GM18511 (cell line): ENCODE measurements around the gene SWSAP1.
A peak's percentile ranks its signal among the peaks of the same experiment; 100 is the strongest.
"Not testable (repeated sequence)": the region's sequence is repeated elsewhere in the genome, so short reads cannot be mapped to it uniquely, and the experiment has no call there.

Experiments
- ATAC-seq: cut with Tn5 transposase; IDR thresholded peaks from one replicate; pipeline ENCODE4 v1.9.1; 2021; ENCODE audit warnings: mild to moderate bottlenecking, moderate library complexity; ENCODE audit not compliant: unreplicated experiment

SWSAP1 gene

GRCh38 chr19:11374433-11375142 is at the start of gene SWSAP1:
SWSAP1 (plus strand) TSS chr19:11374666; CDS start chr19:11374681, 15 bp downstream.
- peak; percentile 89 for ATAC-seq

GRCh38 chr19:11324748-11325389 is 49.6 kb upstream of the SWSAP1 start:
- ATAC-seq: no peak

GRCh38 chr19:11325544-11325943 is 48.9 kb upstream of the SWSAP1 start:
- no peak for ATAC-seq

GRCh38 chr19:11330127-11330526 is 44.3 kb upstream of the SWSAP1 start:
- ATAC-seq: no peak

GRCh38 chr19:11331502-11331901 is 43.0 kb upstream of the SWSAP1 start:
- no peak for ATAC-seq

GRCh38 chr19:11332822-11333221 is 41.6 kb upstream of the SWSAP1 start:
- no peak for ATAC-seq

GRCh38 chr19:11333838-11334237 is 40.6 kb upstream of the SWSAP1 start:
- ATAC-seq: not testable (repeated sequence)

GRCh38 chr19:11335449-11336146 is 38.9 kb upstream of the SWSAP1 start:
- ATAC-seq: no peak

GRCh38 chr19:11337080-11337479 is 37.4 kb upstream of the SWSAP1 start:
- no peak for ATAC-seq

GRCh38 chr19:11338121-11338520 is 36.3 kb upstream of the SWSAP1 start:
- ATAC-seq: no peak

GRCh38 chr19:11338569-11339253 is 35.8 kb upstream of the SWSAP1 start:
- ATAC-seq: no peak

GRCh38 chr19:11339254-11340098 is 35.0 kb upstream of the SWSAP1 start, which contains the start of gene RAB3D:
RAB3D (minus strand) TSS chr19:11339657; CDS start chr19:11337399, 2,258 bp downstream.
- peak; percentile 62 for ATAC-seq

GRCh38 chr19:11340099-11340467 is 34.4 kb upstream of the SWSAP1 start:
- ATAC-seq: not testable (repeated sequence)

- ATAC-seq: no peak
Measured at GRCh38 chr19:11342429-11342828, 32.0 kb upstream of the SWSAP1 start.

- ATAC-seq: no peak
Measured at GRCh38 chr19:11345122-11345803, 29.2 kb upstream of the SWSAP1 start.

GRCh38 chr19:11346104-11346940 is 28.1 kb upstream of the SWSAP1 start, which contains the start of the genes CCDC159 and TMEM205:
CCDC159 (plus strand) TSS chr19:11346519; CDS start chr19:11346607, 88 bp downstream.
TMEM205 (minus strand) TSS chr19:11346268; CDS start chr19:11345619, 649 bp downstream.
- ATAC-seq: peak; percentile 94

- no peak for ATAC-seq
Measured at GRCh38 chr19:11347546-11348039, 26.9 kb upstream of the SWSAP1 start.

GRCh38 chr19:11349171-11349570 is 25.3 kb upstream of the SWSAP1 start:
- no peak for ATAC-seq
